H1 (cell line): ENCODE results near the gene CDC42. TPM values are rescaled to one million over a fixed set of nuclear protein-coding genes. Genes with fewer than 3 reads are reported as not detected.

ENCODE experiments used
- CTCF ChIA-PET: fragments of 300-600 bp; sonication (Branson Sonifier 250); formaldehyde crosslinking; loops from one replicate; lab custom pipeline; 2021; ENCODE audit not compliant: partially characterized antibody; lab: Charles Lee
- POLR2A ChIA-PET: fragments of 300-600 bp; sonication (Branson Sonifier 250); formaldehyde crosslinking; loops from one replicate; lab custom pipeline; 2021; ENCODE audit warnings: inconsistent platforms; ENCODE audit not compliant: partially characterized antibody; lab: Charles Lee
- DNase-seq, 2 experiments: peaks; one replicate each; pipeline versions ENCODE4 v3.0.0 to v3.0.0-alpha.2; 2010 to 2022; ENCODE audit warnings: low spot score in 2 of 2, low read depth in 1 of 2, mixed read lengths in 1 of 2
- FAIRE-seq: peaks from 2 replicates; lab custom pipeline; 2011; peaks lifted over from hg19 to GRCh38; lab: Jason Lieb, UNC
- H2AFZ ChIP-seq: 2 replicates; pipeline ENCODE4 v1.8.1; 2012; ENCODE audit warnings: low read length, inconsistent platforms
- H2AK5ac ChIP-seq: 2 replicates; pipeline ENCODE4 v1.6.1; 2013; ENCODE audit warnings: low read depth, low read length
- H2BK120ac ChIP-seq: replicated peaks from 2 replicates; pipeline ENCODE3; 2013; ENCODE audit warnings: low read depth, low read length, inconsistent platforms
- H2BK12ac ChIP-seq: 2 replicates; pipeline ENCODE4 v1.6.1; 2013; ENCODE audit warnings: low read depth, low read length
- H2BK15ac ChIP-seq: 2 replicates; pipeline ENCODE4 v1.6.1; 2013; ENCODE audit warnings: low read length
- H2BK20ac ChIP-seq: 2 replicates; pipeline ENCODE4 v1.6.1; 2013; ENCODE audit warnings: low read length
- H2BK5ac ChIP-seq: 2 replicates; pipeline ENCODE4 v1.6.1; 2013; ENCODE audit warnings: low read depth, low read length
- H3K14ac ChIP-seq: 2 replicates; pipeline ENCODE4 v1.6.1; 2013; ENCODE audit warnings: inconsistent platforms; ENCODE audit not compliant: insufficient read length
- H3K18ac ChIP-seq: 2 replicates; pipeline ENCODE4 v1.6.1; 2013; ENCODE audit warnings: low read length; ENCODE audit errors: extremely low read depth
- H3K23ac ChIP-seq: 2 replicates; pipeline ENCODE4 v1.6.1; 2013; ENCODE audit warnings: inconsistent platforms; ENCODE audit not compliant: insufficient read length
- H3K23me2 ChIP-seq: 2 replicates; pipeline ENCODE4 v1.6.1; 2013; ENCODE audit warnings: low read depth, low read length
- H3K27ac ChIP-seq: 2 replicates; pipeline ENCODE4 v1.6.1; 2011; ENCODE audit warnings: low read depth, low read length, inconsistent platforms
- H3K27me3 ChIP-seq, 4 experiments: replicated peaks in 1 of 4; 1 replicate in 1 of 4; 2 replicates in 3 of 4; pipeline versions ENCODE4 v1.6.1 to v1.8.1; 2011 to 2013; ENCODE audit warnings: low read length in 3 of 4, mild to moderate bottlenecking in 3 of 4, inconsistent platforms in 2 of 4, mixed read lengths in 2 of 4, moderate library complexity in 1 of 4; ENCODE audit not compliant: control insufficient read depth in 3 of 4, insufficient read depth in 3 of 4; ENCODE audit errors: extremely low read depth in 1 of 4
- H3K36me3 ChIP-seq, 4 experiments: 2 replicates each; pipeline versions ENCODE4 v1.6.1 to v1.8.1; 2011 to 2013; ENCODE audit warnings: mild to moderate bottlenecking in 4 of 4, low read length in 3 of 4, moderate library complexity in 2 of 4, control low read depth in 1 of 4, inconsistent platforms in 1 of 4; ENCODE audit not compliant: insufficient read depth in 4 of 4, control insufficient read depth in 2 of 4
- H3K4ac ChIP-seq: replicated peaks from 2 replicates; pipeline ENCODE3; 2013; ENCODE audit warnings: low read length, low read depth, mixed read lengths, inconsistent platforms; ENCODE audit not compliant: insufficient read length
- H3K4me1 ChIP-seq, 4 experiments: replicated peaks in 1 of 4; 1 replicate in 1 of 4; 2 replicates in 3 of 4; pipeline versions ENCODE4 v1.6.1 to v1.8.1; 2011 to 2013; ENCODE audit warnings: low read length in 3 of 4, inconsistent platforms in 2 of 4, mixed read lengths in 1 of 4; ENCODE audit not compliant: insufficient read depth in 4 of 4, control insufficient read depth in 3 of 4
- H3K4me2 ChIP-seq, 2 experiments: 2 replicates each; pipeline versions ENCODE4 v1.6.1 to v1.8.1; 2011 to 2013; ENCODE audit warnings: low read depth in 2 of 2, low read length in 2 of 2, control low read depth in 1 of 2, inconsistent platforms in 1 of 2, mild to moderate bottlenecking in 1 of 2; ENCODE audit not compliant: insufficient read depth in 1 of 2
- H3K4me3 ChIP-seq, 4 experiments: fragments of 200-600, 300-600 bp in 1 of 4; sonication (generic), shearing (Covaris generic), sonication (Bioruptor Twin) in 1 of 4; 2 replicates each; pipeline versions ENCODE4 v1.5.1 to v1.8.1; 2011 to 2016; ENCODE audit warnings: low read length in 4 of 4, low read depth in 3 of 4, control low read depth in 2 of 4, inconsistent platforms in 2 of 4, mild to moderate bottlenecking in 2 of 4, mixed read lengths in 1 of 4, moderate library complexity in 1 of 4; ENCODE audit not compliant: insufficient read depth in 2 of 4; ENCODE audit errors: extremely low read depth in 1 of 4
- H3K56ac ChIP-seq: replicated peaks from 2 replicates; pipeline ENCODE3; 2013; ENCODE audit warnings: low read depth, mild to moderate bottlenecking, mixed read lengths, low read length, inconsistent platforms; ENCODE audit not compliant: insufficient read length
- H3K79me1 ChIP-seq: 2 replicates; pipeline ENCODE4 v1.6.1; 2013; ENCODE audit warnings: low read depth, low read length, control low read depth
- H3K79me2 ChIP-seq, 2 experiments: 2 replicates each; pipeline versions ENCODE4 v1.6.1 to v1.8.1; 2012 to 2013; ENCODE audit warnings: low read length in 2 of 2, mild to moderate bottlenecking in 2 of 2, inconsistent platforms in 1 of 2; ENCODE audit not compliant: insufficient read depth in 2 of 2, control insufficient read depth in 1 of 2
- H3K9ac ChIP-seq, 4 experiments: replicated peaks in 1 of 4; 1 replicate in 1 of 4; 2 replicates in 3 of 4; pipeline versions ENCODE4 v1.6.1 to v1.8.1; 2011 to 2013; ENCODE audit warnings: low read depth in 3 of 4, low read length in 3 of 4, control low read depth in 2 of 4, mild to moderate bottlenecking in 2 of 4, moderate library complexity in 2 of 4, inconsistent platforms in 1 of 4; ENCODE audit errors: extremely low read depth in 1 of 4
- H3K9me3 ChIP-seq, 2 experiments: 2 replicates each; pipeline versions ENCODE4 v1.6.1 to v1.8.1; 2012 to 2013; ENCODE audit warnings: mild to moderate bottlenecking in 2 of 2, moderate library complexity in 2 of 2, control low read depth in 1 of 2, inconsistent platforms in 1 of 2, low read depth in 1 of 2, low read length in 1 of 2, mixed read lengths in 1 of 2; ENCODE audit not compliant: insufficient read depth in 2 of 2
- H4K20me1 ChIP-seq, 2 experiments: replicated peaks in 1 of 2; 2 replicates each; pipeline versions ENCODE3 to v1.8.1; 2011 to 2013; ENCODE audit warnings: inconsistent platforms in 2 of 2, low read length in 2 of 2, mild to moderate bottlenecking in 1 of 2; ENCODE audit not compliant: insufficient read depth in 2 of 2, control insufficient read depth in 1 of 2
- H4K5ac ChIP-seq: 2 replicates; pipeline ENCODE4 v1.6.1; 2013; ENCODE audit warnings: low read length, low read depth, mixed read lengths, inconsistent platforms; ENCODE audit not compliant: insufficient read length
- H4K8ac ChIP-seq: 2 replicates; pipeline ENCODE4 v1.8.0; 2013; ENCODE audit warnings: mild to moderate bottlenecking, moderate library complexity, low read length, inconsistent platforms; ENCODE audit not compliant: insufficient read depth; ENCODE audit errors: extremely low read depth
- H4K91ac ChIP-seq: replicated peaks from 2 replicates; pipeline ENCODE3; 2013; ENCODE audit warnings: low read length, mixed read lengths, inconsistent platforms; ENCODE audit not compliant: insufficient read length
- BACH1 ChIP-seq: IDR thresholded peaks from 2 replicates; pipeline ENCODE4 v1.6.1; 2012; ENCODE audit warnings: low read length, improper control_type of control experiment
- CBX8 ChIP-seq: fragments of 300-800, 300-1000 bp; sonication (generic); IDR thresholded peaks from 2 replicates; pipeline ENCODE4 v1.7.1; 2016; ENCODE audit warnings: low read depth, low read length, borderline replicate concordance
- CTBP2 ChIP-seq: IDR thresholded peaks from 2 replicates; pipeline ENCODE4 v1.7.0; 2011; ENCODE audit warnings: borderline replicate concordance, mild to moderate bottlenecking, moderate library complexity, mixed read lengths, low read length; ENCODE audit not compliant: insufficient read depth, insufficient read length
- EZH2 ChIP-seq: fragments of 200-600 bp; sonication (generic); IDR thresholded peaks from 2 replicates; pipeline ENCODE4 v1.7.1; 2012; ENCODE audit warnings: low read depth, mild to moderate bottlenecking, moderate library complexity, low read length, inconsistent platforms; ENCODE audit not compliant: severe bottlenecking
- GABPA ChIP-seq: IDR thresholded peaks from 2 replicates; pipeline ENCODE4 v1.6.1; 2011; ENCODE audit warnings: mild to moderate bottlenecking, low read length, moderate library complexity, borderline replicate concordance; ENCODE audit not compliant: insufficient read depth
- PHF8 ChIP-seq: fragments of 200-600 bp; sonication (generic); conservative IDR thresholded peaks from 2 replicates; pipeline ENCODE4 v1.7.1; 2012; ENCODE audit warnings: low read depth, mild to moderate bottlenecking, inconsistent platforms, low read length, moderate library complexity
- SP1 ChIP-seq: IDR thresholded peaks from 2 replicates; pipeline ENCODE4 v1.6.1; 2011; ENCODE audit warnings: low read depth, low read length
- SUZ12 ChIP-seq: fragments of 200-600 bp; sonication (generic); IDR thresholded peaks from 2 replicates; pipeline ENCODE4 v1.6.1; 2012; ENCODE audit warnings: mild to moderate bottlenecking, inconsistent platforms, low read length, moderate library complexity, mixed read lengths
- WGBS, 2 experiments: shearing (Covaris generic) in 1 of 2; methylation state at CpG; one replicate each; pipeline versions ENCODE4 v1.1.6 to v1.1.7; 2013 to 2015; ENCODE audit warnings: low lambda C conversion rate in 2 of 2, mixed read lengths in 2 of 2, inconsistent platforms in 1 of 2, low coverage in 1 of 2, missing lambda C conversion rate in 1 of 2; ENCODE audit not compliant: insufficient replicate concordance in 2 of 2, insufficient coverage in 1 of 2, insufficient read length in 1 of 2; ENCODE audit errors: extremely low coverage in 1 of 2, missing lambda C conversion rate in 1 of 2; 5-methylcytosine and 5-hydroxymethylcytosine counted together
- polyA plus RNA-seq, 7 experiments: library from polyadenylated mRNA; depleted of rRNA in 3 of 7; stranded (reverse) in 5 of 7; unstranded in 2 of 7; fragments of >200 nt in 5 of 7; fragments of 200-250 nt in 2 of 7; gene quantifications; 1 replicate in 5 of 7; 2 replicates in 1 of 7; 4 replicates in 1 of 7; pipeline versions ENCODE4 v1.2.1 to v1.2.3, GENCODE V29; 2011 to 2013; ENCODE audit warnings: missing spikeins in 2 of 7, mixed read lengths in 2 of 7
- total RNA-seq: library from RNA; stranded (reverse); fragmentation: NEBNext Ultra II Directional; extraction: Animal tissue kit (Norgen Biotek cat#: 25700); gene quantifications from 2 replicates; pipeline ENCODE4 v1.2.1, GENCODE V29; 2021
- TF ChIP-seq, protein P1 (sequence below), 3 experiments: IDR thresholded peaks; 1 replicate in 2 of 3; 2 replicates in 1 of 3; pipeline versions ENCODE4 v1.5.1 to v1.6.1; 2011; ENCODE audit warnings: low read length in 3 of 3, mild to moderate bottlenecking in 3 of 3, inconsistent platforms in 2 of 3, low read depth in 1 of 3, moderate library complexity in 1 of 3; ENCODE audit not compliant: insufficient read depth in 1 of 3; ENCODE audit errors: control extremely low read depth in 1 of 3

CDC42 gene
- total and polyA plus RNA-seq, 2 of the 8 experiments (the other 6 are each of a cell fraction or from before 2014, with no cell fraction given), result 110 to 179 TPM

DNA sequence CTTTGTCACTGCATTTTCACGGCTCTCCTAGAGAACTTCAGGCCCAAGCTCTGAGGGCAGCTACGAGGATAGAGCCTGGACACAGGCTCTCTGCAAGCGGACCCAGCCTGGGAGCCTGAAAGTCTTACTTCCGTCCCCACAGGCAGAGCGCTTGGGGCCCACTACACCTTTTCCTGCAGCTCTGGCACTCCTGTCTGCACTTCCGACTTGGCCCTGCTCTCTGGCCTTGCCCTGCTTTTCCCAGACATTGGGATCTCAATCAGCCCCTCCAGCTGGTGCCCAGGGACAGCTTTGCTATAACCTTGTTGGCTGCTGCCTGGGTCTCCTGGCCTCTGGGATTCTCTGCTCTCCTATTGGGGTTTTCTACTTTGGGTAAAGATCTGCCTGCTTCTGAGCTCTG, 62.8 kb downstream of the CDC42 start:
- H3K23me2 ChIP-seq, result no peaks in the 10 kb centered on the region
- DNase-seq, result no peak
- peak overlapping the region; percentile 26; the same call in 1 of the 2 replicates for H3K27ac ChIP-seq
- no peak overlapping the region; the same call in 1 of the 2 replicates for H2BK20ac ChIP-seq
- H3K36me3 ChIP-seq, result peaks cover 0 to 6% (median 1%) of the 10 kb centered on the region in 4 experiments; a peak in 2 of 8 replicates
- H3K4me3 ChIP-seq, result no peak overlapping the region
- FAIRE-seq, result no peak
- no peak overlapping the region for H2BK15ac ChIP-seq
- no peak overlapping the region for H3K4me2 ChIP-seq
- H4K8ac ChIP-seq, result no peak overlapping the region
- POLR2A ChIA-PET, result interaction anchor here (0.9 to 1.5 kb wide), 5 partner anchors 8 to 70 kb away, joined by 3 to 4 read pairs (median 3); no protein-coding TSS in a partner anchor
- CTCF ChIA-PET, result interaction anchor here (0.6 to 4.7 kb wide), 5 partner anchors 10 to 471 kb away, joined by 3 to 27 read pairs (median 3); no protein-coding TSS in a partner anchor
- H2BK12ac ChIP-seq, result no peak overlapping the region
- H2AFZ ChIP-seq, result no peak overlapping the region
- H4K91ac ChIP-seq, result no peak overlapping the region
- H3K27me3 ChIP-seq, result no peaks in the 10 kb centered on the region
- no peaks in the 10 kb centered on the region; a peak in 1 of 4 replicates for H3K79me2 ChIP-seq
- no peak overlapping the region for H3K23ac ChIP-seq
- 91% methylated on average over 6 of the region's 6 CpGs; no CpG with 5 or more reads in 1 of the 2 experiments for WGBS, 2 experiments
- H3K56ac ChIP-seq, result no peak overlapping the region
- H3K14ac ChIP-seq, result no peak overlapping the region
- no peak overlapping the region for H3K9ac ChIP-seq
- H4K5ac ChIP-seq, result no peak overlapping the region
- TF ChIP-seq GABPA (no peak), EZH2 (no peak), PHF8 (no peak), CTBP2 (no peak), CBX8 (no peak), SUZ12 (no peak), SP1 (no peak), BACH1 (no peak)
- TF ChIP-seq, protein P1, sequence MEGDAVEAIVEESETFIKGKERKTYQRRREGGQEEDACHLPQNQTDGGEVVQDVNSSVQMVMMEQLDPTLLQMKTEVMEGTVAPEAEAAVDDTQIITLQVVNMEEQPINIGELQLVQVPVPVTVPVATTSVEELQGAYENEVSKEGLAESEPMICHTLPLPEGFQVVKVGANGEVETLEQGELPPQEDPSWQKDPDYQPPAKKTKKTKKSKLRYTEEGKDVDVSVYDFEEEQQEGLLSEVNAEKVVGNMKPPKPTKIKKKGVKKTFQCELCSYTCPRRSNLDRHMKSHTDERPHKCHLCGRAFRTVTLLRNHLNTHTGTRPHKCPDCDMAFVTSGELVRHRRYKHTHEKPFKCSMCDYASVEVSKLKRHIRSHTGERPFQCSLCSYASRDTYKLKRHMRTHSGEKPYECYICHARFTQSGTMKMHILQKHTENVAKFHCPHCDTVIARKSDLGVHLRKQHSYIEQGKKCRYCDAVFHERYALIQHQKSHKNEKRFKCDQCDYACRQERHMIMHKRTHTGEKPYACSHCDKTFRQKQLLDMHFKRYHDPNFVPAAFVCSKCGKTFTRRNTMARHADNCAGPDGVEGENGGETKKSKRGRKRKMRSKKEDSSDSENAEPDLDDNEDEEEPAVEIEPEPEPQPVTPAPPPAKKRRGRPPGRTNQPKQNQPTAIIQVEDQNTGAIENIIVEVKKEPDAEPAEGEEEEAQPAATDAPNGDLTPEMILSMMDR (IDR thresholded peaks at IDR 0.05; ENCODE audit: control extremely low read depth in 1 of 3, insufficient read depth in 1 of 3, low read depth in 1 of 3, low read length in 3 of 3), result no peak
- H3K18ac ChIP-seq, result no peak overlapping the region
- no peak overlapping the region for H2BK120ac ChIP-seq
- peaks cover 8% of the 10 kb centered on the region for H3K79me1 ChIP-seq
- H2AK5ac ChIP-seq, result no peak overlapping the region
- peaks cover 0 to 11% of the 10 kb centered on the region in 2 experiments for H4K20me1 ChIP-seq
- no peaks in the 10 kb centered on the region for H3K9me3 ChIP-seq
- peak overlapping the region; percentile 40; the same call in 1 of the 2 replicates for H2BK5ac ChIP-seq
- no peak overlapping the region for H3K4ac ChIP-seq
- H3K4me1 ChIP-seq, result peaks cover 0 to 13% (median 0%) of the 10 kb centered on the region in 4 experiments; a peak in 3 of 7 replicates
